SHP77 (cell line): Measurements from ENCODE around the gene TWIST2.

Experiments used
- DNase-seq, 2 experiments: peaks; one replicate each; lab custom pipeline; 2025; lab: John Stamatoyannopoulos, UW

The TWIST2 gene

GRCh38 chr2:238838786-238839327 is 9.0 kb upstream of the TWIST2 start:
- no peak for DNase-seq

GRCh38 chr2:238839428-238839827 is 8.5 kb upstream of the TWIST2 start:
- DNase-seq, result no peak

- DNase-seq, result no peak
Observed at GRCh38 chr2:238841542-238842164, 6.2 kb upstream of the TWIST2 start.

- no peak for DNase-seq
Observed at GRCh38 chr2:238843476-238843875, 4.4 kb upstream of the TWIST2 start.

- no peak for DNase-seq
Observed at GRCh38 chr2:238845583-238846377, 2.1 kb upstream of the TWIST2 start.

- DNase-seq, result no peak
Observed at GRCh38 chr2:238846378-238846627, 1.6 kb upstream of the TWIST2 start.

GRCh38 chr2:238846628-238847418 is 1.1 kb upstream of the TWIST2 start:
- no peak for DNase-seq

GRCh38 chr2:238847419-238847801 is 475 bp upstream of the TWIST2 start:
- no peak for DNase-seq

- DNase-seq, result no peak
Observed at GRCh38 chr2:238848691-238848975, 748 bp downstream of the TWIST2 start.

GRCh38 chr2:238848976-238849853 is 1.3 kb downstream of the TWIST2 start:
- no peak for DNase-seq

- DNase-seq, result no peak
Observed at GRCh38 chr2:238850091-238850490, 2.2 kb downstream of the TWIST2 start.

- no peak for DNase-seq
Observed at GRCh38 chr2:238851026-238851425, 3.1 kb downstream of the TWIST2 start.

GRCh38 chr2:238851761-238852160 is 3.9 kb downstream of the TWIST2 start:
- no peak for DNase-seq

GRCh38 chr2:238852206-238852869 is 4.5 kb downstream of the TWIST2 start:
- no peak for DNase-seq

- no peak for DNase-seq
Observed at GRCh38 chr2:238853218-238853617, 5.3 kb downstream of the TWIST2 start.

GRCh38 chr2:238853721-238854120 is 5.8 kb downstream of the TWIST2 start:
- DNase-seq, result no peak

GRCh38 chr2:238854246-238854645 is 6.4 kb downstream of the TWIST2 start:
- DNase-seq, result no peak

GRCh38 chr2:238854699-238855229 is 6.9 kb downstream of the TWIST2 start:
- no peak for DNase-seq

- no peak for DNase-seq
Observed at GRCh38 chr2:238855299-238855698, 7.4 kb downstream of the TWIST2 start.

GRCh38 chr2:238855891-238856580 is 8.2 kb downstream of the TWIST2 start:
- no peak for DNase-seq
